HFFc6 (cell line): ENCODE data around the gene STEAP4. TPM values are rescaled to one million over a fixed set of nuclear protein-coding genes. Genes with fewer than 3 reads are reported as not detected.

Experiments
- DNase-seq: peaks from one replicate; pipeline ENCODE4 v3.0.0-alpha.2; 2018
- H3K27ac Mint-ChIP-seq: 2 replicates; pipeline ENCODE4 v1.8.0; 2020; ENCODE audit warnings: mild to moderate bottlenecking, mixed read lengths
- H3K27me3 Mint-ChIP-seq: 2 replicates; pipeline ENCODE4 v1.8.0; 2021; ENCODE audit warnings: mild to moderate bottlenecking, moderate library complexity, mixed read lengths; ENCODE audit not compliant: insufficient read depth
- H3K36me3 Mint-ChIP-seq: 2 replicates; pipeline ENCODE4 v1.8.0; 2021; ENCODE audit warnings: low read depth, mixed read lengths
- H3K4me1 Mint-ChIP-seq: 2 replicates; pipeline ENCODE4 v1.8.0; 2020; ENCODE audit warnings: low read depth, mixed read lengths
- H3K4me3 Mint-ChIP-seq: 2 replicates; pipeline ENCODE4 v1.8.0; 2020; ENCODE audit warnings: mild to moderate bottlenecking, moderate library complexity, mixed read lengths
- H3K9me3 Mint-ChIP-seq: 2 replicates; pipeline ENCODE4 v1.8.0; 2020; ENCODE audit warnings: mild to moderate bottlenecking, mixed read lengths
- total RNA-seq, 6 experiments: library from RNA; stranded (reverse); fragmentation: NEBNext Ultra II Directional; extraction: Animal tissue kit (Norgen Biotek cat#: 25700); gene quantifications; 2 replicates in 1 of 6; 3 replicates in 5 of 6; pipeline ENCODE4 v1.2.3, GENCODE V29; 2021
- TF ChIP-seq, protein P1 (sequence below): fragments of 200-600 bp; sonication (generic); IDR thresholded peaks from 2 replicates; pipeline ENCODE4 v1.5.0; 2021; ENCODE audit warnings: antibody characterized with exemption, mild to moderate bottlenecking

Gene STEAP4
- total RNA-seq, 6 experiments from 2014 or later, result not detected

DNA sequence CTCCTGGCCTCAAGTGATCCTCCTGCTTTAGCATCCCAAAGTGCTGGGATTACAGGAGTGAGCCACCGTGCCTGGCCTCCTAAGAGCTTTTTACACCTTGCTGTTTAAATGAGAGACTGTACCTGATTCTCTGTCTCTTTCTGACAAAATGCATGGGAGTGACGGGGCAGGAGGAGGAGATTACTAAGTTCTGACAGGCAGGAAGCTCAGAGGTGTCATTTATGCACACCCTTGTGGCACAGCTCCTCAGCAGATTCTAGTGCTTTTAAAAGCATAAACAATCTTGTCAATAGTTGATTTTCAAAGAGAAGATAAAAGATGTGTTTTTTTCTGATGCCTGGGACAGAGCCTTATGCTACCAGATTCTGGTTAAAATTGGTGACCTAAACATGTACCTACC lies 39.7 kb upstream of the STEAP4 start:
- H3K36me3 Mint-ChIP-seq, result no peaks in the 10 kb centered on the region
- DNase-seq, result no peak
- TF ChIP-seq, protein P1, sequence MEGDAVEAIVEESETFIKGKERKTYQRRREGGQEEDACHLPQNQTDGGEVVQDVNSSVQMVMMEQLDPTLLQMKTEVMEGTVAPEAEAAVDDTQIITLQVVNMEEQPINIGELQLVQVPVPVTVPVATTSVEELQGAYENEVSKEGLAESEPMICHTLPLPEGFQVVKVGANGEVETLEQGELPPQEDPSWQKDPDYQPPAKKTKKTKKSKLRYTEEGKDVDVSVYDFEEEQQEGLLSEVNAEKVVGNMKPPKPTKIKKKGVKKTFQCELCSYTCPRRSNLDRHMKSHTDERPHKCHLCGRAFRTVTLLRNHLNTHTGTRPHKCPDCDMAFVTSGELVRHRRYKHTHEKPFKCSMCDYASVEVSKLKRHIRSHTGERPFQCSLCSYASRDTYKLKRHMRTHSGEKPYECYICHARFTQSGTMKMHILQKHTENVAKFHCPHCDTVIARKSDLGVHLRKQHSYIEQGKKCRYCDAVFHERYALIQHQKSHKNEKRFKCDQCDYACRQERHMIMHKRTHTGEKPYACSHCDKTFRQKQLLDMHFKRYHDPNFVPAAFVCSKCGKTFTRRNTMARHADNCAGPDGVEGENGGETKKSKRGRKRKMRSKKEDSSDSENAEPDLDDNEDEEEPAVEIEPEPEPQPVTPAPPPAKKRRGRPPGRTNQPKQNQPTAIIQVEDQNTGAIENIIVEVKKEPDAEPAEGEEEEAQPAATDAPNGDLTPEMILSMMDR, result no peak

DNA sequence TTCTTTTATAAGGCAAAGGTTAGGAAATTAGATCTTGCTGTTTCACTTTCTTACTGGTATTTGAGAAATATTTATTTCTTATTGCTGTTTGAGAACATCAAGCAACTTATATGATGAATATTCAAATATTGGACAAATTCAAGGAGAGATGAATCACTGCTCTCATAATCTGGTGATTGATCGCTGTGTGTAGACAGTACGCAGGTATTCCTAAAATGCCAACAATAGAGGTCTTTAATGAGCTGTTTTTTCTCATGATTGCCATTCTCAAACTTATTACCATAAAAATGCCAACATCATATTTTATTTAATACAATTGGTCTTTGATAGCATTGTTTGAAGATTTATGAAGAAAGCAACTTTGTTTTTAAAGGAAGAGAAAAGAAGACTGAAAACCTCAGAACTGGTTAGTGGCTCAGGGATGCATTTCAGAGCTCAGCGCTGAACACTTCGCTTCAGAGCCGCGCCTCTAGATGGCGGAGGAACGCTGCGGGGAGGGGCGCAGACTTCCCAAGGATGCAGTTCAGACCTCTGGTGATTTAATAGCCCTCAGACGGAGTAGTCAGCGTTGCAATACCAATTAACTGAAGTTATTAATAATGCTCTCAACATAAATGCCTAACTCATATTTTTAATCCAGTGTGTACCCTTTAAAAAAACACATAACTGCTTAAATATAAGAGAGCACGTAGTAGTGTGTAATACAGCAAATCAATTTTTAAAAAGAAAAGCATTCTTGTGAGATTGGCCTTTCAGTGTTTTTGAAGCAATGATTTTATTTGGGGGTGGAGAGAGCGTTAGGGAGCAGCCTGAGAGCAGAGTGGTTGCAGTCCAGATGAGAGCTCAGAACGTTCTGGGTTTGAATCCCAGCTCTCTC lies 38.5 kb upstream of the STEAP4 start:
- Mint-ChIP-seq H3K27ac (no peak overlapping the region), H3K27me3 (peaks cover 2% of the 10 kb centered on the region; the same call in 1 of the 2 replicates), H3K9me3 (peaks cover 4% of the 10 kb centered on the region), H3K4me1 (no peaks in the 10 kb centered on the region), H3K4me3 (no peak overlapping the region), H3K36me3 (no peaks in the 10 kb centered on the region)
- no peak for DNase-seq
- TF ChIP-seq, protein P1, result no peak

More for the DNA sequence above, 39.7 kb upstream of the STEAP4 start:
- Mint-ChIP-seq H3K9me3 (peaks cover 5% of the 10 kb centered on the region), H3K27ac (no peak overlapping the region), H3K4me3 (no peak overlapping the region), H3K27me3 (peaks cover 2% of the 10 kb centered on the region; the same call in 1 of the 2 replicates), H3K4me1 (no peaks in the 10 kb centered on the region)

DNA sequence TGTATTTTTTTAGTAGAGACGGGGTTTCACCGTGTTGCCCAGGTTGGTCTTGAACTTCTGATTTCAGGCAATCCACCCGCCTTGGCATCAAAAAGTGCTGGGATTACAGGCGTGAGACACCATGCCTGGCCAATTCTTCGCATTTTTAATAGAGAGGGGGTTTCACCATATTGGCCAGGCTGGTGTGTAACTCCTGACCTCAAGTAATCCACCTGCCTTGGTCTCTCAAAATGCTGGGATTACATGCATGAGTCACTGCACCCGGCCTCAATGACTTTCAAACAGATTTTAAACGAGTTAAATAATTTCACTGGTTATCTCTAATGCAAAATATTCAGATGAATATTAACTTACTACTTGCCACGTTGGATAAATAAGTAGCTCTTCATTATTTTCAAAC lies 37.6 kb upstream of the STEAP4 start:
- no peak overlapping the region for H3K4me3 Mint-ChIP-seq
- TF ChIP-seq, protein P1, result no peak
- no peak for DNase-seq
- no peaks in the 10 kb centered on the region for H3K4me1 Mint-ChIP-seq
- peaks cover 4% of the 10 kb centered on the region for H3K9me3 Mint-ChIP-seq
- no peaks in the 10 kb centered on the region for H3K36me3 Mint-ChIP-seq
- no peak overlapping the region for H3K27ac Mint-ChIP-seq
- H3K27me3 Mint-ChIP-seq, result peaks cover 2% of the 10 kb centered on the region; the same call in 1 of the 2 replicates

GRCh38 chr7:88339195-88339922 lies 32.7 kb upstream of the STEAP4 start:
- H3K27ac Mint-ChIP-seq, result no peak overlapping the region
- TF ChIP-seq, protein P1, result no peak
- no peaks in the 10 kb centered on the region for H3K4me1 Mint-ChIP-seq
- H3K9me3 Mint-ChIP-seq, result peaks cover 4% of the 10 kb centered on the region; the same call in 1 of the 2 replicates
- no peaks in the 10 kb centered on the region for H3K36me3 Mint-ChIP-seq
- no peak overlapping the region for H3K4me3 Mint-ChIP-seq
- DNase-seq, result no peak
- no peaks in the 10 kb centered on the region for H3K27me3 Mint-ChIP-seq

DNA sequence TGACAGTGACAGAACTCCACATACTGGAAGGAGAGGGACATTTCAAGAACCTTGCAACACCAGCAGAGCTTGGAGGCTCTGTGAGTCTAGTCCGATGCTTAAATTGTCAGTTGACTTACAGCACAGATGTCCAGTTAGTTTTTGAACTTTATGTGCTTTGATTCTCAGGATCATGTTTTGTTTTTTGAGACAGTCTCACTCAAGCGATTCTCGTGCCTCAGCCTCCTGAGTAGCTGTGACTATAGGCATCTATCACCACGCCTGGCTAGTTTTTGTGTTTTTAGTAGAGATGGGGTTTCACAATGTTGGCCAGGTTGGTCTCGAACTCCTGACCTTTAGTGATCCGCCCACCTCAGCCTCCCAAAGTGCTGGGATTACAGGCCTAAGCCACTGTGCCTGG lies 31.8 kb upstream of the STEAP4 start:
- Mint-ChIP-seq H3K4me1 (no peaks in the 10 kb centered on the region), H3K9me3 (peaks cover 4% of the 10 kb centered on the region; the same call in 1 of the 2 replicates), H3K4me3 (no peak overlapping the region), H3K27ac (no peak overlapping the region), H3K27me3 (no peaks in the 10 kb centered on the region), H3K36me3 (no peaks in the 10 kb centered on the region)
- DNase-seq, result no peak
- TF ChIP-seq, protein P1, result no peak
